ENCODE measurements around the gene WRAP53.

- TF ChIP-seq CTCF (conservative IDR thresholded peaks at IDR 0.05; ENCODE audit: low read length) (no peak), EZH2phosphoT487 (IDR thresholded peaks at IDR 0.05; ENCODE audit: borderline replicate concordance, low read depth, low read length) (no peak)
Observed at GRCh38 chr17:7687072-7687907, 987 bp upstream of the WRAP53 start, which contains the start of gene TP53.
